GM19455 (cell line): ENCODE results near the gene C3orf70.

ENCODE experiments used
- ATAC-seq: cut with Tn5 transposase; IDR thresholded peaks from one replicate; pipeline ENCODE4 v1.9.1; 2021; ENCODE audit not compliant: unreplicated experiment

Gene C3orf70

GRCh38 chr3:185152410-185153170, at the start of gene C3orf70:
Gene C3orf70 (minus strand): TSS chr3:185153060. CDS start chr3:185152823, 237 bp downstream.
- peak; percentile 63 for ATAC-seq

- ATAC-seq: no peak
These were observed 47.8 kb upstream of the C3orf70 start for GRCh38 chr3:185200639-185201038.

- no peak for ATAC-seq
These were observed 46.8 kb upstream of the C3orf70 start for GRCh38 chr3:185199671-185200070.

- no peak for ATAC-seq
These were observed 46.3 kb upstream of the C3orf70 start for GRCh38 chr3:185199206-185199605.

GRCh38 chr3:185197068-185197467, 44.2 kb upstream of the C3orf70 start:
- no peak for ATAC-seq

GRCh38 chr3:185195652-185196051, 42.8 kb upstream of the C3orf70 start:
- no peak for ATAC-seq

- no peak for ATAC-seq
These were observed 36.0 kb upstream of the C3orf70 start for GRCh38 chr3:185188816-185189215.

- no peak for ATAC-seq
These were observed 34.5 kb upstream of the C3orf70 start for GRCh38 chr3:185187391-185187790.

- ATAC-seq: no peak
These were observed 24.0 kb upstream of the C3orf70 start for GRCh38 chr3:185176750-185177359.

- peak; percentile 70 for ATAC-seq
These were observed 22.6 kb upstream of the C3orf70 start for GRCh38 chr3:185175370-185175987.

GRCh38 chr3:185172086-185173049, 19.5 kb upstream of the C3orf70 start:
- ATAC-seq: no peak

GRCh38 chr3:185164428-185165217, 11.8 kb upstream of the C3orf70 start:
- no peak for ATAC-seq

GRCh38 chr3:185162634-185163033, 9.8 kb upstream of the C3orf70 start:
- ATAC-seq: no peak

GRCh38 chr3:185161761-185162160, 8.9 kb upstream of the C3orf70 start:
- no peak for ATAC-seq

GRCh38 chr3:185157347-185157746, 4.5 kb upstream of the C3orf70 start:
- no peak for ATAC-seq

GRCh38 chr3:185155678-185156077, 2.8 kb upstream of the C3orf70 start:
- ATAC-seq: no peak

GRCh38 chr3:185153861-185154629, 1.2 kb upstream of the C3orf70 start:
- ATAC-seq: no peak

GRCh38 chr3:185153171-185153771, 411 bp upstream of the C3orf70 start:
- ATAC-seq: peak; percentile 33

GRCh38 chr3:185151964-185152409, 873 bp downstream of the C3orf70 start:
- no peak for ATAC-seq
